ENCODE data around the gene SNAI1.

SNAI1 gene

GRCh38 chr20:50037575-50037974 is 54.8 kb downstream of the SNAI1 start:
- DNase-seq (ENCODE audit: low read depth in 2 of 2) = no peak

GRCh38 chr20:50038169-50038568 is 55.4 kb downstream of the SNAI1 start:
- no peak for DNase-seq (ENCODE audit: low read depth in 2 of 2)

All from fibroblast of skin of left quadriceps (primary cell).